Transverse colon (tissue), 4 donors: ENCODE data around the gene CALML6. TPM values are rescaled to one million over a fixed set of nuclear protein-coding genes. Genes with fewer than 3 reads are reported as not detected.

Experiments used
- DNase-seq: peaks from one replicate; pipeline ENCODE4 v3.0.0-alpha.2; 2019
- H3K27ac ChIP-seq, 4 donors: fragments of 200-600 bp; sonication (generic); 2 replicates each; pipeline ENCODE4 v1.5.1; 2016 to 2018; ENCODE audit warnings: inconsistent platforms in 4 of 4
- H3K27me3 ChIP-seq: fragments of 200-600 bp; sonication (generic); 2 replicates; pipeline ENCODE4 v1.5.1; 2017; ENCODE audit warnings: inconsistent platforms
- H3K36me3 ChIP-seq, 4 donors: fragments of 200-600 bp; sonication (generic); 2 replicates each; pipeline ENCODE4 v1.5.1; 2017 to 2019; ENCODE audit warnings: inconsistent platforms in 4 of 4
- H3K4me1 ChIP-seq, 4 donors: fragments of 200-600 bp; sonication (generic); 2 replicates each; pipeline ENCODE4 v1.5.1; 2017 to 2020; ENCODE audit warnings: inconsistent platforms in 4 of 4
- H3K4me3 ChIP-seq, 4 donors: fragments of 200-600 bp; sonication (generic); 1 replicate in 1 of 4; 2 replicates in 3 of 4; pipeline versions ENCODE4 v1.5.1 to v1.6.1; 2017 to 2019; ENCODE audit warnings: inconsistent platforms in 4 of 4
- H3K9me3 ChIP-seq, 2 donors: fragments of 200-600 bp; sonication (generic); 2 replicates each; pipeline ENCODE4 v1.5.1; 2017 to 2019; ENCODE audit warnings: inconsistent platforms in 2 of 2
- EP300 ChIP-seq: sonication (generic); formaldehyde crosslinking; IDR thresholded peaks from one replicate; pipeline ENCODE4 v1.6.1; 2017; ENCODE audit warnings: antibody characterized with exemption, low read depth
- POLR2A ChIP-seq: fragments of 450-650 bp; IDR thresholded peaks from one replicate; pipeline ENCODE4 v1.6.1; 2016; ENCODE audit warnings: antibody characterized with exemption, mild to moderate bottlenecking, moderate library complexity
- POLR2AphosphoS5 ChIP-seq, 3 donors: sonication (generic); formaldehyde crosslinking; IDR thresholded peaks; one replicate each; pipeline ENCODE4 v1.6.1; 2016; ENCODE audit warnings: antibody characterized with exemption in 3 of 3
- WGBS, 2 donors: methylation state at CpG; one replicate each; pipeline ENCODE4 v1.1.5; 2018; ENCODE audit warnings: low coverage in 1 of 2; 5-methylcytosine and 5-hydroxymethylcytosine counted together
- in situ Hi-C, 4 donors: fragments of 200-750 bp; cut with MboI; loops; one replicate each; pipeline versions ENCODE4 v1.15.0 to v1.15.1; 2017; ENCODE audit warnings: low sequenced_read_pairs in 3 of 4, low pct_ligation_motif_present in 1 of 4, low pct_unique_long_range_greater_than_20kb in 1 of 4
- intact Hi-C: fragments of 100-400 bp; cut with DNase I; formaldehyde crosslinking; loops from one replicate; pipeline ENCODE4 v1.15.1; 2023; ENCODE audit warnings: low total_unique reads
- total RNA-seq, 4 donors: library from RNA; depleted of rRNA; stranded (reverse); fragments of >200 nt; gene quantifications; one replicate each; pipeline ENCODE4 v1.1.0, GENCODE V29; 2016
- TF ChIP-seq, protein P1 (sequence below), 5 experiments: fragments of 200-600 bp in 3 of 5; fragments of 450-650 bp in 2 of 5; sonication (generic) in 3 of 5; IDR thresholded peaks; 1 replicate in 2 of 5; 2 replicates in 3 of 5; pipeline ENCODE4 v1.5.1; 2016 to 2017; ENCODE audit warnings: antibody characterized with exemption in 5 of 5, inconsistent platforms in 3 of 5, mild to moderate bottlenecking in 2 of 5, moderate library complexity in 1 of 5

Gene CALML6
- total RNA-seq, 4 donors from 2014 or later: 0.48 TPM; not detected in 3

DNA sequence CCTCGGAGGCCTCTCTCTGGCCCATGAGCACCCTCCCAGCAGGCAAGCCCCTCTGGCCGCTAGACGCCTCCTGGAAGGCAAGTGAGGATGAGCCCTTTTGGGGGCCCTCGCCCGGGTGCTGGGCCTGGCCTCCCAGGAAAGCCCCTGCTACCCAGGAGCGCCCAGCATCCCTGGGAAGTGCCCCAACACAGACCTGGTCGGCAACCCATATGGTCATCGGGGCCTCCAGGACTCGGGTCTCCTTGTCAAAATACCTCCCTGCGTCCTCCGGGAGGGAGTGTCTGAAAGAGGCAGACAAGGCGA is 25.0 kb downstream of the CALML6 start:
- 89% methylated on average over 8 of the region's 12 CpGs; no CpG with 5 or more reads in 1 of the 2 donors for WGBS, 2 donors
- Histone ChIP-seq H3K27me3 (peaks cover 30% of the 10 kb centered on the region), H3K9me3 (no peaks in the 10 kb centered on the region), H3K4me1 (peaks cover 0 to 16% (median 11%) of the 10 kb centered on the region in 4 donors), H3K36me3 (no peaks in the 10 kb centered on the region), H3K4me3 (no peak overlapping the region), H3K27ac (no peak overlapping the region)
- TF ChIP-seq POLR2AphosphoS5 (IDR thresholded peaks at IDR 0.05) (no peak), POLR2A (no peak), EP300 (no peak)
- TF ChIP-seq, protein P1, sequence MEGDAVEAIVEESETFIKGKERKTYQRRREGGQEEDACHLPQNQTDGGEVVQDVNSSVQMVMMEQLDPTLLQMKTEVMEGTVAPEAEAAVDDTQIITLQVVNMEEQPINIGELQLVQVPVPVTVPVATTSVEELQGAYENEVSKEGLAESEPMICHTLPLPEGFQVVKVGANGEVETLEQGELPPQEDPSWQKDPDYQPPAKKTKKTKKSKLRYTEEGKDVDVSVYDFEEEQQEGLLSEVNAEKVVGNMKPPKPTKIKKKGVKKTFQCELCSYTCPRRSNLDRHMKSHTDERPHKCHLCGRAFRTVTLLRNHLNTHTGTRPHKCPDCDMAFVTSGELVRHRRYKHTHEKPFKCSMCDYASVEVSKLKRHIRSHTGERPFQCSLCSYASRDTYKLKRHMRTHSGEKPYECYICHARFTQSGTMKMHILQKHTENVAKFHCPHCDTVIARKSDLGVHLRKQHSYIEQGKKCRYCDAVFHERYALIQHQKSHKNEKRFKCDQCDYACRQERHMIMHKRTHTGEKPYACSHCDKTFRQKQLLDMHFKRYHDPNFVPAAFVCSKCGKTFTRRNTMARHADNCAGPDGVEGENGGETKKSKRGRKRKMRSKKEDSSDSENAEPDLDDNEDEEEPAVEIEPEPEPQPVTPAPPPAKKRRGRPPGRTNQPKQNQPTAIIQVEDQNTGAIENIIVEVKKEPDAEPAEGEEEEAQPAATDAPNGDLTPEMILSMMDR (IDR thresholded peaks at IDR 0.05): no peak
- in situ Hi-C loops: loop anchor here in 1 of 4 donors (10.0 kb wide), 1 partner anchor 95 kb away; no protein-coding TSS in a partner anchor
- DNase-seq: no peak
- intact Hi-C loops: no loop called here

GRCh38 chr1:1941211-1941841 is 26.3 kb downstream of the CALML6 start:
- TF ChIP-seq, protein P1 (IDR thresholded peaks at IDR 0.05): no peak
- TF ChIP-seq POLR2A (no peak), POLR2AphosphoS5 (IDR thresholded peaks at IDR 0.05) (no peak), EP300 (no peak)
- intact Hi-C loops (no loop called here), in situ Hi-C loops (loop anchor here in 1 of 4 donors (10.0 kb wide), 1 partner anchor 93 kb away; no protein-coding TSS in a partner anchor)

GRCh38 chr1:1941868-1942752 is 27.1 kb downstream of the CALML6 start:
- H3K27me3 ChIP-seq: peaks cover 26% of the 10 kb centered on the region
- H3K27ac ChIP-seq: no peak overlapping the region
- no peak overlapping the region for H3K4me3 ChIP-seq
- no peaks in the 10 kb centered on the region for H3K36me3 ChIP-seq
- peaks cover 0 to 16% (median 11%) of the 10 kb centered on the region in 4 donors for H3K4me1 ChIP-seq
- TF ChIP-seq EP300 (no peak), POLR2AphosphoS5 (IDR thresholded peaks at IDR 0.05) (no peak), POLR2A (no peak)
- TF ChIP-seq, protein P1 (IDR thresholded peaks at IDR 0.05): no peak
- intact Hi-C loops: no loop called here
- in situ Hi-C loops: loop anchor here in 1 of 4 donors (10.0 kb wide), 1 partner anchor 93 kb away; no protein-coding TSS in a partner anchor
- 67% methylated on average over 39 of the region's 39 CpGs; no CpG with 5 or more reads in 1 of the 2 donors for WGBS, 2 donors
- H3K9me3 ChIP-seq: no peaks in the 10 kb centered on the region
- DNase-seq: no peak

More at GRCh38 chr1:1941211-1941841, 26.3 kb downstream of the CALML6 start:
- H3K4me1 ChIP-seq: peaks cover 0 to 16% (median 11%) of the 10 kb centered on the region in 4 donors
- no peak for DNase-seq
- no peaks in the 10 kb centered on the region for H3K9me3 ChIP-seq
- no peak overlapping the region for H3K27ac ChIP-seq
- H3K4me3 ChIP-seq: no peak overlapping the region
- H3K27me3 ChIP-seq: peaks cover 29% of the 10 kb centered on the region
- no peaks in the 10 kb centered on the region for H3K36me3 ChIP-seq
- 48 to 57% methylated on average over 3 to 19 of the region's 19 CpGs for WGBS, 2 donors
